ENCODE results near the gene SNRPD2. TPM values are rescaled to one million over a fixed set of nuclear protein-coding genes. Genes with fewer than 3 reads are reported as not detected.

Gene SNRPD2
- total RNA-seq, 2 donors from 2014 or later = 449 to 481 TPM

- ATAC-seq (replicated peaks in 1 of 2) (no peak), DNase-seq (no peak)
- Mint-ChIP-seq H3K9me3 (no peaks in the 10 kb centered on the region), H3K36me3 (ENCODE audit: insufficient read depth in 2 of 2) (no peaks in the 10 kb centered on the region), H3K4me3 (no peak overlapping the region), H3K4me1 (ENCODE audit: low read depth) (peaks cover 3% of the 10 kb centered on the region), H3K27ac (no peak overlapping the region), H3K27me3 (ENCODE audit: low read depth) (peaks cover 8% of the 10 kb centered on the region)
These were observed 32.5 kb downstream of the SNRPD2 start for GRCh38 chr19:45659096-45659729.

- DNase-seq = no peak
- Mint-ChIP-seq H3K36me3 (ENCODE audit: insufficient read depth in 2 of 2) (no peaks in the 10 kb centered on the region), H3K27me3 (ENCODE audit: low read depth) (peaks cover 8% of the 10 kb centered on the region), H3K9me3 (no peaks in the 10 kb centered on the region), H3K27ac (no peak overlapping the region), H3K4me3 (no peak overlapping the region), H3K4me1 (ENCODE audit: low read depth) (no peaks in the 10 kb centered on the region)
- no peak for ATAC-seq (replicated peaks in 1 of 2)
These were observed 34.1 kb downstream of the SNRPD2 start for GRCh38 chr19:45657520-45658167.

- DNase-seq (no peak), ATAC-seq (replicated peaks in 1 of 2) (no peak)
- Mint-ChIP-seq H3K27ac (no peak overlapping the region), H3K4me3 (no peak overlapping the region), H3K27me3 (ENCODE audit: low read depth) (peaks cover under 1% of the 10 kb centered on the region), H3K36me3 (ENCODE audit: insufficient read depth in 2 of 2) (no peaks in the 10 kb centered on the region), H3K9me3 (no peaks in the 10 kb centered on the region), H3K4me1 (ENCODE audit: low read depth) (no peaks in the 10 kb centered on the region)
These were observed 36.7 kb downstream of the SNRPD2 start for GRCh38 chr19:45655073-45655472.

- H3K36me3 Mint-ChIP-seq (ENCODE audit: insufficient read depth in 2 of 2) = no peaks in the 10 kb centered on the region
- no peak overlapping the region for H3K4me3 Mint-ChIP-seq
- DNase-seq (no peak), ATAC-seq (replicated peaks in 1 of 2) (no peak)
- no peaks in the 10 kb centered on the region for H3K9me3 Mint-ChIP-seq
- H3K4me1 Mint-ChIP-seq (ENCODE audit: low read depth) = peaks cover 4% of the 10 kb centered on the region
- H3K27me3 Mint-ChIP-seq (ENCODE audit: low read depth) = no peaks in the 10 kb centered on the region
- no peak overlapping the region for H3K27ac Mint-ChIP-seq
These were observed 38.1 kb downstream of the SNRPD2 start for GRCh38 chr19:45653634-45654033.

- Mint-ChIP-seq H3K4me3 (no peak overlapping the region), H3K36me3 (ENCODE audit: insufficient read depth in 2 of 2) (no peaks in the 10 kb centered on the region), H3K27ac (no peak overlapping the region), H3K9me3 (no peaks in the 10 kb centered on the region), H3K27me3 (ENCODE audit: low read depth) (no peaks in the 10 kb centered on the region), H3K4me1 (ENCODE audit: low read depth) (peaks cover 13% of the 10 kb centered on the region)
- DNase-seq (no peak), ATAC-seq (replicated peaks in 1 of 2) (no peak)
These were observed 41.0 kb downstream of the SNRPD2 start for GRCh38 chr19:45650722-45651121.

GRCh38 chr19:45646345-45646698, 45.4 kb downstream of the SNRPD2 start:
- Mint-ChIP-seq H3K4me3 (peak overlapping the region; percentile 84 to 93), H3K4me1 (ENCODE audit: low read depth) (peaks cover 44% of the 10 kb centered on the region), H3K9me3 (no peaks in the 10 kb centered on the region), H3K36me3 (ENCODE audit: insufficient read depth in 2 of 2) (peaks cover under 1 to 2% of the 10 kb centered on the region in 2 donors), H3K27ac (peak overlapping the region; percentile 82), H3K27me3 (ENCODE audit: low read depth) (no peaks in the 10 kb centered on the region)
- DNase-seq (no peak), ATAC-seq (replicated peaks in 1 of 2) (no peak)

- peak overlapping the region; percentile 84 to 93 for H3K4me3 Mint-ChIP-seq
- DNase-seq (peak; percentile 87 to 90), ATAC-seq (replicated peaks in 1 of 2) (peak; percentile 42 to 50)
- peaks cover 6 to 7% of the 10 kb centered on the region in 2 donors for H3K36me3 Mint-ChIP-seq (ENCODE audit: insufficient read depth in 2 of 2)
- peak overlapping the region; percentile 82 for H3K27ac Mint-ChIP-seq
- H3K27me3 Mint-ChIP-seq (ENCODE audit: low read depth) = no peaks in the 10 kb centered on the region
- peaks cover 49% of the 10 kb centered on the region for H3K4me1 Mint-ChIP-seq (ENCODE audit: low read depth)
- H3K9me3 Mint-ChIP-seq = peaks cover 0 to 3% of the 10 kb centered on the region in 2 donors
These were observed 46.0 kb downstream of the SNRPD2 start for GRCh38 chr19:45645631-45646344.

- no peak for DNase-seq
- Mint-ChIP-seq H3K27me3 (ENCODE audit: low read depth) (no peaks in the 10 kb centered on the region), H3K36me3 (ENCODE audit: insufficient read depth in 2 of 2) (peaks cover 9% of the 10 kb centered on the region in 2 donors), H3K27ac (peak overlapping the region; percentile 82), H3K9me3 (peaks cover 0 to 3% of the 10 kb centered on the region in 2 donors), H3K4me1 (ENCODE audit: low read depth) (peaks cover 56% of the 10 kb centered on the region), H3K4me3 (peak overlapping the region; percentile 84 to 94)
- ATAC-seq (replicated peaks in 1 of 2) = no peak
These were observed 46.6 kb downstream of the SNRPD2 start for GRCh38 chr19:45645068-45645630.

- ATAC-seq (replicated peaks in 1 of 2) (no peak), DNase-seq (no peak)
- Mint-ChIP-seq H3K36me3 (ENCODE audit: insufficient read depth in 2 of 2) (peaks cover 9% of the 10 kb centered on the region in 2 donors), H3K4me3 (peak overlapping the region; percentile 84 to 94), H3K27ac (no peak overlapping the region), H3K27me3 (ENCODE audit: low read depth) (no peaks in the 10 kb centered on the region), H3K4me1 (ENCODE audit: low read depth) (peaks cover 59% of the 10 kb centered on the region), H3K9me3 (peaks cover 0 to 3% of the 10 kb centered on the region in 2 donors)
These were observed 47.6 kb downstream of the SNRPD2 start for GRCh38 chr19:45643927-45644771.

GRCh38 chr19:45643024-45643926, 48.5 kb downstream of the SNRPD2 start:
- Mint-ChIP-seq H3K4me1 (ENCODE audit: low read depth) (peaks cover 67% of the 10 kb centered on the region), H3K36me3 (ENCODE audit: insufficient read depth in 2 of 2) (peaks cover 12 to 14% of the 10 kb centered on the region in 2 donors), H3K27me3 (ENCODE audit: low read depth) (no peaks in the 10 kb centered on the region), H3K9me3 (peaks cover 0 to 3% of the 10 kb centered on the region in 2 donors), H3K27ac (peak overlapping the region; percentile 93), H3K4me3 (peak overlapping the region; percentile 84 to 94)
- peak; percentile 56 to 59 for ATAC-seq (replicated peaks in 1 of 2)
- DNase-seq = peak; percentile 96 to 98

GRCh38 chr19:45641274-45642105, 50.3 kb downstream of the SNRPD2 start:
- peaks cover 64% of the 10 kb centered on the region for H3K4me1 Mint-ChIP-seq (ENCODE audit: low read depth)
- peaks cover 13 to 17% of the 10 kb centered on the region in 2 donors for H3K36me3 Mint-ChIP-seq (ENCODE audit: insufficient read depth in 2 of 2)
- peak overlapping the region; percentile 48 for H3K27ac Mint-ChIP-seq
- no peaks in the 10 kb centered on the region for H3K27me3 Mint-ChIP-seq (ENCODE audit: low read depth)
- peaks cover 0 to 3% of the 10 kb centered on the region in 2 donors for H3K9me3 Mint-ChIP-seq
- H3K4me3 Mint-ChIP-seq = peak overlapping the region; percentile 84 to 89
- DNase-seq (peak; percentile 89 to 90), ATAC-seq (replicated peaks in 1 of 2) (peak; percentile 34 to 46)

All from activated T-cell treated with anti-CD3 and anti-CD28 coated beads, Interleukin-2, amount 50 U/mL, for 72 hours (primary cell).